ENCODE results near the gene PERCC1. TPM values are rescaled to one million over a fixed set of nuclear protein-coding genes. Genes with fewer than 3 reads are reported as not detected.
"Not testable (repeated sequence)": the region's sequence is repeated elsewhere in the genome, so short reads cannot be mapped to it uniquely, and the experiment has no call there.

Gene PERCC1
- total RNA-seq, 1 donor from 2014 or later, result 3.1 TPM

DNA sequence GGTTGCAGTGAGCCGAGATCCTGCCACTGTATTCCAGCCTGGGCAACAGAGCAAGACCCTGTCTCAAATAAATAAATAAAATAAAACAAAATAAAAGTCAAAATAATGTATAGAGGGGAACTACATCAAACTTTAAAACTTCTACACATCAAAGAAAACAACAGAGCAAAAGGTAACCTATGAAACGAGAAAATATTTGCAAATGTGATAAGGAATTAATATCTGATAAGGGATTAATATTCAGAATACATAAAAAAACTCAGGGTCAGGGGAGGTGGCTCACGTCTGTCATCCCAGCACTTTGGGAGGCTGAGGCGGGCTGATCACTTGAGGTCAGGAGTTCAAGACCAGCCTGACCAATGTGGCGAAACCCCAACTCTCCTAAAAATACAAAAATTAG is 38.3 kb downstream of the PERCC1 start:
- DNase-seq (ENCODE audit: low spot score), result not testable (repeated sequence)

DNA sequence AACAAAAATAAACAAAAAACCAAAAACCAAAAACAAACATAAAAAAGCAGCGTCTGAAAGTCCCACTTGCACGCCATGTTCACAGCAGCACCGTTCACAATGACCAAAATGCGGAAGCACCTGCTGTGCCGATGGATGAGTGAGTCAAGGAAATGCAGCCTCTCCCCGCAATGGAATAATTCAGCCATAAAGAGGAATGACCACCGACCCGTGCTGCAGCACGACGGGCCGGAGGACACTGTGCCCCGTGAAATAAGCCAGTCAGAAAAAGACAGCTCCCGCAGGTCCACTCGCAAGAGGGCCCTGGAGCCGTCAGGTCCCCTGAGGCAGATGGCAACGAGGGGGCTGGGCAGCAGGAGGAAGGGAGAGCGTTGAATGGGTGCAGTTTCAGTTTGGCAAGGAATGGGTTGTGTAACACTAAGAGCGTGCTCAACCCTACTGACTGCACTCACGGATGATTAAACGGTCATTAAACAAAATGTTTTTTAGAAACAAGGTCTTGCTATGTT is 38.9 kb downstream of the PERCC1 start:
- DNase-seq (ENCODE audit: low spot score), result no peak

DNA sequence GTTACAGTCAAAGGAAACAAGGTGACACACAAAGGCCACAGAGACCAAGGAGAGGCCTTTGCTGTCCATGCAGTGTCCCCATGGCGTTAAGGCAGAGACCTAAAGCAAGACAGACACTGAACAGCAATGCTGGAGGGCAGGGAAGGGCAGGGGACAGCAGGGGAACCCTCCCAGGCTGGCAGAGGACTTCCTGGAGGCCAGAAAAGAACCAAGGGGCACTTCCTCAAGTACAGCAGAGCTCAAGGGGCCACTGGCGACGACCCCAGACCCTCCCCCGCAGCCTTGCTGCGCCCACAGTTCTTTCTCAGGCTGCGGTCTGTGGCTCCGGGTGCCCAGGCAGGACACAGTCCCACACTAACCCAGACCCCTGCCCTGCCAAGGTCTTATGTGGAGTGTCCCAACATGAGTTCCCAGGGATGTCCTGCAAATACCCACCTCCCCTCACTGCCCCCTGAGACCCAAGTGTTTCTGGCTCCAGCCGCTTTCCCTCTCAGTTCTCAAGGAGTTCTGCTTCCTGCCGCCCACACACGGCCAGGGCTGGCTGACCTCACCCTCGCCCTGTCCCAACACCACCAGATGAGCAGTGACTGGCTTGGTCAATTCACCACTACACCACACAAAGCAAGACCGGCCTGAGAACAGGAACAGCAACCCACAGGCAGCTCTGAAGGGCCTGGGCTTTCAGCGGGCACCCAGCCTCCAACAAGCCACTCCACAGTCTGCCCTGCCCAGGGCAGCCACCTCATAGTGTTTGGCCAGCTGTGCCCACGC is 39.8 kb downstream of the PERCC1 start:
- DNase-seq (ENCODE audit: low spot score), result no peak

DNA sequence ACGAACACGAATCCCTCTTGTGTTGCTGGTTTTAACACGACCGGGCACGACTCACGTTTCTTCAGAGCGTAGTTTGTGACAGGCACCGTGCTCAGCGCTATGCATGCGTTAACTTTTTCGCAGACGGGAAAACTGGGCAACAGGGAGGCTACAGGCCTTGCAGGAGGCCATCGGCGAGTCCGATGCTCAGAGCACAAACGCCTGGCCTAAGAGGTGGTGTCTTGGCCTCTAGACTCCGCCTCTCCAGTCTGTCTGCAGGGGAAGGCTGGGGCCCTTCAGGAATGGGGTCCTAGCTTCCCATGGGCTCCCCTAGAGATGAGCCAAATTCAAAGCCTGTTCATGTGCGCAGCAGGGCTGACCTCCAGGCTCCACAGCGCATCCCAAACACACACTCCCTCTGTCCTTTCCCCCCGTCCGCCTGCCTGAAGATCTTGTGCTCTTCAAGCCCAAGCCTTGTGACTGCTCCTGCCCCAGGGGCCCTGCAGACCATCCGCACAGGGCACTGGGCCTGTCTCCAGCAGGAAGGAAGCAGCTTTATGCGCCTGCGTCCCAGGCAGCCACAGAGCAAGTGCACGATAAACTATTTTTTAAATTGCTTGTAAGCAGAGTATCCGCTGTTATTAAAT is 40.8 kb downstream of the PERCC1 start:
- no peak for DNase-seq (ENCODE audit: low spot score)

DNA sequence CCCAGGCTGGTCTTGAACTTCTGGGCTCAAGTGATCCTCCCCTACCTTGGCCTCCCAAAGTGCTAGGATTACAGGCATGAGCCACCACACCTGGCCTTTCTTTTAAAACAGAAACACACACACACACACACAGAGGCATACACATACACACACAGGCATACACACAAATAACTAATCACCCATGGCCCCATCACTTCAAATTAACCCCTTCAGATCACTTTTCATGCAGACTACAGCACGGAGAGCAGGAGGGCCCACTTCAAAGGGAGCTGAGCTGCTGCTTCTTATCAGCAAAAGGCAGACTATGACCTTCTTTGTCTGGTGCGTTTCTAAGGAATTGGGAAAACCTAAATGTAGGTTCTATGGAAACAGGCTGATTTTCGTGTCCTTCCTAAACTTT is 42.1 kb downstream of the PERCC1 start:
- DNase-seq (ENCODE audit: low spot score), result no peak

DNA sequence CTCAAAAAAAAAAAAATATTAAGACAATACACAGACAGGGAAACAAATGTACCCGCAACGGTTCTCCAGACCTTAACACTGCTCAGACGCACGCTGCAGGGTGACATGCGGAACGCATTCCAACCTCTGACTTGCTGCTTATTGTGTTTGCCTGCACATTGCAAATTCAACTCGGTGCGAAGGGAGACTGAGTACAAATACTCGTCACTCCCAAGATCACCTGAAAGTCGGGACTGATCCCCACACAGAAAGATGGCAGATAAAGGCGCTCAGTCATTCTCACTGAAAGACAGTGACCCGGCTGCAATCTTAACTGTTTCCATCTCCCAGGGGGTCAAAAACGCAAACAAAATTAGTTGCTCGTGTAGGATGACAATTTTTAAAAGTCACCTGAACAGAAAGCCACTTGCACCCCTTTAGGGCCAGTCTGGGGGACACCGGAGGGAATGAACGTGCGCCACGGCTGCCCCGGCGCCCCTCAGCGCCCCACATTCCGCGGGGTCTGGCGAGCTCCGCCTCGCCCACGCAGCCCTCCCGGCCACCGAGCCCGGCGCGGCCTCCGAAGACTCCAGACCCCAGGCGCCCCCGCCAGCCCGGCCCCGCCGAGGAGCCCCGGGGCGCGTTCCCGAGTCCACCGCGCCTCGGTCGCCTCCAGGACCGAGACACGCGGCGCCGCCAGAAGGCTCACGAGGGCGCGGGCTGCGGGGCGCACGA is 43.4 kb downstream of the PERCC1 start:
- no peak for DNase-seq (ENCODE audit: low spot score)

DNA sequence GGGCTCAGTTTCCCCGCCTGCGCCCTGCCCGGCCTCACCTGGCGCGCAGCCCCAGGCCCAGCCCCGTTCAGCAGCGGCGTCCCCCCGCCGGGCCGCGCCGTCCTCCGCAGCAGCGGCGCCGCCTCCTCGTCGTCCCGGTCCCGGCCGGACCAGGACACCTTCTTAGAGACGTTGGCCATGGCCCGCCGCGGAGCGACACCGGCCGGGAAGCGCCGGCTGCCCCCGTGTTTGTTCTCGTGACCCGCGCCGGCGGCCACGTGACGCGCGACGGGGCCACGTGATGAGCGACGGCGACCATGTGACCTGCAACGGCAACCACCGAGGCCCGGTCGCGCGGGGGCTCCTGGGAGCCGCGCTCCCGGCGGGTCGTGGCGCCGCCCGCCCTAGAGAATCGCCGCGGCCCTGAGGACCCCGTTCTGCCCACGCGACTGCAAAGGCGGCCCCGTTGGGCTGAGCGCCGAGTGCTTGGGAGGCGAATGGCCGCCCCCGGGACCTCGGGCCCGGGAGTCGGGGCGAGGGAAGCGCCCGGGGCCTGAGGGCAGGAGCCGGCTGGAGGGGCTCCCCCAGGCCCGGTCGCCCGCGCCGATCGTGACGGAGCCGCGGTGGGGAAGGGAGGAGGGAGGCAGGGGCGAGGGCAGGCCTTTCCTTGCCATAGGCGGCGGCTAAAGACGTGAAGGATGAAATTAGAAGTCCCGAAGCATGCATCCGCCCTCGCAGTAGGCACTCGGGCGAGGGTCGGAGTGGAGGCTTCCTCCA is 44.1 kb downstream of the PERCC1 start, which contains the start of gene CLCN7:
CLCN7 (minus strand) TSS at position 233 of the 756 bp plus-strand sequence; CDS start at position 179, 54 bp downstream.
- peak; percentile 81 for DNase-seq (ENCODE audit: low spot score)

DNA sequence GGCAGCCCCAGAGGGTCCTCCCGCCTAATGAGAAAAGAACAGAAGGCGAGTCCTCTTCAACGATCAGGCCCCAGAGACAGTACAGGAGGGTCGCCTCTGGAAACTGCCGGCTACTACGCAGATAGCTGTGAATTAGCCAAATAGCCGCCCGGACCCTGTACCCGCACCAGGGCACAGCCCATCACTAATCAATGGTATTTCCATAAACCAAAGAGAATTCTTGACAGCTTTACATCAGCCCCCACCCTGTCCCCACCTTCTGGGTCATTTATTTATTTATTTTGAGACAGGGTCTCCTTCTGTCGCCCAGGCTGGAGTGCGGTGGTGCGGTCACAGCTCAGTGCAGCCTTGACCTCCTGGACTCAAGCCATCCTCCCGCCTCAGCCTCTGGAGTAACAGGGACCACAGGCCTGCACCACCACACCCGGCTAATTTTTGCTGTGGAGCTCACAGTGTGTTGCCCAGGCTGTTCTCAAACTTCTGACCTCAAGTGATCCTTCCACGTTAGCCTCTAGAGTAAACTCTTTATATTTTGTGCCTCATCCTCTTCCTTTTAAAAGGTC is 44.8 kb downstream of the PERCC1 start:
- DNase-seq (ENCODE audit: low spot score), result no peak

DNA sequence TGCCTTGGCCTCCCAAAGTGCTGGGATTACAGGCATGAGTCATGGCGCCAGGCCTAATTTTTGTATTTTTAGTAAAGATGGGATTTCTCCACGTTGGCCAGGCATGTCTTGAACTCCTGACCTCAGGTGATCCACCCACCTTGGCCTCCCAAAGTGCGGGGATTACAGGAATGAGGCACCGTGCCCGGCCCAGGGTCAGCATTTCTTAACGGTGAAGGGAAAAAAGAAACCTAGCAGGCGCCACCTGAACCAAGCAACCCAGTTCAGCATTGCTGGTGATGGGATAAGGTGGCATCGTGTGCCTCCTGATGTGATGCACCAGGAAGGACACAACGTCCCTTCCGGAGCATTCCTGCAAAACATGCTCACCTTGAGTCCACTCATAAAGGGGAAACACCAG is 46.2 kb downstream of the PERCC1 start:
- no peak for DNase-seq (ENCODE audit: low spot score)

DNA sequence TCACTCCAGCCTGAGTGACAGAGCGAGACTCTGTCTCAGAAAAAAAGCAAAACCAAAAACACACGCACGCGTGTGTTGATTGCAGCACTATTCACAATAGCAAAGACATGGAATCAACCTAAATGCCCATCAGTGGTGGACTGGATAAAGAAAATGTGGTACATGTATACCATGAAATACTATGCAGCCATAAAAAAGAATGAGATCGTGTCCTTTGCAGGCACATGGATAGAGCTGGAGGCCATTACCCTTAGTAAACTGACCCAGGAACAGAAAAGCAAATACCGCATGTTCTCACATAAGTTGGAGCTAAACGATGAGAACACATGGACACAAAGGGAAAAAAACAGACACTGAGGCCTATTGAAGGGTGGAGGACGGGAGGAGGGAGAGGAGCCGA is 48.1 kb downstream of the PERCC1 start:
- not testable (repeated sequence) for DNase-seq (ENCODE audit: low spot score)

DNA sequence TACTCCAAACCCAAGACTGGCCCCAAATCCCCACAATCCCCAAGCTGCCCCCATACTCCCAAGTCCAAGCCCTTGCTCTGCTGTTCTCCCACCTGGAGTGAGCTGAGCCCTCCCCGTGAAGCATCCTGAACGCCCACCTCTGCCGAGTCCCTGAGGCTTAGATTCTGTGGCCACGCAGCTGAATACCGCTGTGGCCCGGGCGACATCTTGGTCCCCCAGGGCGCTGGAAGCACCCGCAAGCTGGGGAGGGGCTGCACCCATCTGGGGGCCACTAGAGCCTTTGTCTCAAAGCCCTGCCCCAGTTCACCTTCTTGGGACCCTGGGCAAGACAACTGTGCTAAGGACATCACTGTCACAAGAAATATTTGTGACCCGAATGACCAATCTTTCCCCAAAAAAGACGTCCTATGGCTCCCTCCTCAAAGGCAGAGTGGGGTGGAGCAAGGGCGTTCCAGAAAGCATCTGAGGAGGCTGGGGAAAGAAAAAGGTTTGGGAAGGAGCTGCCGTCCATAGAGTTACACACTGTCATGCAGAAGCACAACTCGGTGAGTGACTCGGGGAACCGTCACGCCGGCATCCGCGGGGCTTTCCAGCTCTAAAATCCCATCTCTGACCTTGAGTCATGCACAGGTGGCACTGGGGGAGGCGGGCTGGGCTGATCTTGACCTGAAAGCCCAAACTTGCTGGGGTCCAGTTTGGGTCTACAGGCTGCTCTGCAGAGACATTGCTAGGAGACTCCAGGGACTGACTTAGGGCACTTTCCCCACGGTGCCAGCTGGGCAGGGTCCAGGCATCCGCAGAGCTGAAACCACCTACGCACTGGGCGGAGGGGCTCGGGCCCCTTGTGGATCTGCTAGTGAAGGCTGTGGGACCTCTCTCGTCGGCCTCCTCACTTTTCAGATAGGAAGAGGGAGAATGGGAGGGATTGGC is 51.3 kb downstream of the PERCC1 start:
- no peak for DNase-seq (ENCODE audit: low spot score)

Other genes with a start within 250 kb of the PERCC1 start
- not detected for gene TPSG1, start 205.8 kb upstream of the PERCC1 start, total RNA-seq (ENCODE audit: insufficient read depth, low replicate concordance)
- 1.9 TPM for gene TPSB2, start 200.9 kb upstream of the PERCC1 start, total RNA-seq (ENCODE audit: insufficient read depth, low replicate concordance)
- gene TPSAB1, start 190.4 kb upstream of the PERCC1 start, total RNA-seq (ENCODE audit: insufficient read depth, low replicate concordance), result 8.9 TPM
- gene TPSD1, start 175.0 kb upstream of the PERCC1 start, total RNA-seq (ENCODE audit: insufficient read depth, low replicate concordance), result not detected
- gene UBE2I, start 121.4 kb upstream of the PERCC1 start, total RNA-seq (ENCODE audit: insufficient read depth, low replicate concordance), result 47.4 TPM
- 0.24 TPM for gene BAIAP3, start 97.4 kb upstream of the PERCC1 start, total RNA-seq (ENCODE audit: insufficient read depth, low replicate concordance)
- gene TSR3, start 79.2 kb upstream of the PERCC1 start, total RNA-seq (ENCODE audit: insufficient read depth, low replicate concordance), result 55.6 TPM
- gene GNPTG, start 79.1 kb upstream of the PERCC1 start, total RNA-seq (ENCODE audit: insufficient read depth, low replicate concordance), result 59.9 TPM
- gene UNKL, start 16.4 kb upstream of the PERCC1 start, total RNA-seq (ENCODE audit: insufficient read depth, low replicate concordance), result 3.4 TPM
- 20.7 TPM for gene UQCC4, start 10.3 kb upstream of the PERCC1 start, total RNA-seq (ENCODE audit: insufficient read depth, low replicate concordance)
- gene CCDC154, start 13.5 kb downstream of the PERCC1 start, total RNA-seq (ENCODE audit: insufficient read depth, low replicate concordance), result 0.48 TPM
- 35.2 TPM for gene CLCN7, start 44.0 kb downstream of the PERCC1 start, total RNA-seq (ENCODE audit: insufficient read depth, low replicate concordance)
- not detected for gene PTX4, start 57.9 kb downstream of the PERCC1 start, total RNA-seq (ENCODE audit: insufficient read depth, low replicate concordance)
- gene TELO2, start 62.3 kb downstream of the PERCC1 start, total RNA-seq (ENCODE audit: insufficient read depth, low replicate concordance), result 7.9 TPM
- gene TMEM204, start 102.6 kb downstream of the PERCC1 start, total RNA-seq (ENCODE audit: insufficient read depth, low replicate concordance), result 6.7 TPM
- gene IFT140, start 181.0 kb downstream of the PERCC1 start, total RNA-seq (ENCODE audit: insufficient read depth, low replicate concordance), result 17.1 TPM
- 6.0 TPM for gene CRAMP1, start 181.3 kb downstream of the PERCC1 start, total RNA-seq (ENCODE audit: insufficient read depth, low replicate concordance)
- gene JPT2, start 247.2 kb downstream of the PERCC1 start, total RNA-seq (ENCODE audit: insufficient read depth, low replicate concordance), result 37.8 TPM

Measured in umbilical cord (tissue), 2 donors.